NCI-H1092 treated with DMSO at 0.1 percent for 48 hours (cell line): ENCODE measurements around the gene LRRC56.

ENCODE experiments used
- DNase-seq: peaks from one replicate; lab custom pipeline; 2025; lab: John Stamatoyannopoulos, UW

LRRC56 gene

DNA sequence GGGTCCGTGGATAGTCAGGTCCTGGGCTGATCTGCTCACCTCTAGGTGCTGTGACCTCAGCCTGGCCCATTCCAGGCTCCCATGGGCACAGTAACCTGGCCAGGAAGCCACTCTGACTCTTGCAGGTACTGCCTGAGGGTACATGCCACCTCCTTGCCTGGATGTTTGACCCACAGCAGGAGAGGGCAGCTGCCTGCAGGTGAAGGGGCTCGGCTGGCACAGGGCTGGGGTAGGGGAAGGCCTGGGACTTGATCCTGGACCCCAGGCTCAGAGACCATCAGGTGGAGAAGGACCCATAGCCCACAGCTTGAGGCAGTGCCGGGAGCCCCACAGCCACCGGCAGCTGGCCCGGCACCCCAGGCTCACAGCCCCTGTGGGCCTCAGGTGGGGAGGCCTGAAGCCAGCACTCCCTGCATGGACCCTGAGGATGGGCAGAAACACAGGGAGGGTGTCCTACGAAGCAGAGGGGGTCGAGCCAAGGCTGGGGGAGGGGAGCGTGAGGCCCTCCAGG lies 2.7 kb downstream of the LRRC56 start:
- DNase-seq, result no peak

DNA sequence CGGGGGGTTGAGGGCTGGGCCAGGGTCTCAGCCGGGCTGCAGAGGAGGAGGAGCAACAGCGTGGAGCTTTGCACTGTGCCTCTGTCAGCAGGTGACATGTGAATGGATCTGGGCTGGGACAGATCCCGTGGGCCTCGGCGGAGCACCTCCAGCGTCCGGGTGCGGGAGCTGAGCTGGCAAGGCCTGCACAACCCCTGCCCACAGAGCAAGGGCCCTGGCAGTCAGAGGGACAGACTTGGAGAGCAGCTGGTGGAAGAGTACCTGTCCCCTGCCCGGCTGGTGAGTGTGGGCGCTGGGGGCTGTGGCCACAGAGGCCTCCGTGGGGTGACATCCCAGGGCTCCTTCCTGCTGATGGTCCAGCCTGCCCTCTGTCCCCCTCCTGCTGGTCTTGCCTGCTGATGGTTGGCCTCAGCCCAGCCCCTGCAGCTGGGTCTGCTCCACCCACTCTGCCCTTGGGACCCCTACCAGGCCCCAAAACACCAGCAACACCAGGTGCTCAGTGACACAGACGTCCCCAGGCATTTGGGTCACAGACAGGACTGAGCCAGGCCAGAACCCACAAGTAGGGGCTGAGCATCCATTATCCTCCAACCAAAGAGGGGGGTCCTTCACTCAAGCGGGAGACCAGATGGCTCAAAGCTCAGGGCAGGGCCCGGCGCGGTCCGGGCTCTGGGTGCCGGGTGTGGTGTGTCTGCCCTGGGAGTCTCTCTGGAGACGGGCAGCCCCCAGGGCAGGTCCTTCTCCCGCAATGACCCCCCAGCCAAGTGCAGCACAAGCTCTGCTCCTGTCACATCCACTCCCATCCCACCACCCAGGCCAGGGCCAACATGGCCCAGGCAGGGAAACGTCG lies 3.5 kb downstream of the LRRC56 start:
- DNase-seq, result no peak

DNA sequence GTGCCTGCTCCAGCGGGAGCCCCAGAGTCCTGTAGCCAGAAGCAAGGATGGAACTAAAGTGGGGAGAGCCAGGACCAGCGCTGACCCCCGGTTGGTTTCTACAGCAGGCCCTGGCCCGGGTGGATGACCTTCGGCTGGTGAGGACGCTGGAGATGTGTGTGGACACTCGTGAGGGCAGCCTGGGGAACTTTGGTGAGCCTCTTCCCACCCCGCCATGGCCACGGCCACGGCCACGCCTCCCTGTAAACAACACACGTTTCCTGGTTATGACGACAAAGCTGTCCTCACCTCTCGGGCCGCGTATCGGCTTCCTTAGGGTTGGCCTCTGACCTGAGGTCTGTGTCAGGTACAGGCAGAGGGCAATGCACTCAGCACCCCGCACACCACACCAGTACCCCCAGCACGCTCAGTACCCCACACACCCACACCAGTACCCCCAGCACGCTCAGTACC lies 4.1 kb downstream of the LRRC56 start:
- no peak for DNase-seq

DNA sequence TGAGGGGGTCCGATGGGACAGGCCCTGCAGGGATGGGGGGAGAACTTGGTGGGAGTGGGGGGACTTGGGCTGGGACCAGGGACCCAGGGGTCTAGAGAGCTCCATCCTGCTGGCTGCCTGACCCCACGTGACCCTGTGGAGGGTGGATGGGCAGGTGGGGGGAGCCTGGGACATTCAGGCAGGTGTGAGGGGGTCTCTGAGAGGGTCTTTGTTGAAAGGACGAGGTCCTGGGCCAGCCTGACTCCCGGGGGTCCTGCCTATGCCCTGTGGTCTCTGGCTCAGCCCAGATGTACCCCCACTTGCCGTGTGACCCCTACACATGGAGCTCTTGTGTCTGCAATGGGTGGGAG lies 7.5 kb downstream of the LRRC56 start:
- no peak for DNase-seq

DNA sequence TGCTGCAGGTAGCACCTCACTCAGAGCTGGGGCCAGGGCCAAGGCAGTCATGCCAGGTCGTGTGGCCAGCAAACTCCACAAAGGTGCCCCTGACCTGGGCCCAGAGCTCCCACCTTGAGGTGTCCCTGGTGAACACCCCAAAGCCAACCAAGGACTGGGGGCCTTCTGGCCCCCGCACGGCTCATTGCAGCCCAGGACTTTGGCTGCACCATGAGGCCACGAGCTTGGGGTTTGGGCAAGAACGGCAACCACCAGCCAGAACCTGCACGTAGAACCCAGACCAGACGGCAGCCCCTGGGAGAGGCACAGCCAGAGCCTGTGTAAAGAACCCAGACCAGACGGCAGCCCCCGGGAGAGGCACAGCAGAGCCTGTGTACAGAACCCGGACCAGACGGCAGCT lies 7.8 kb downstream of the LRRC56 start:
- DNase-seq, result no peak

DNA sequence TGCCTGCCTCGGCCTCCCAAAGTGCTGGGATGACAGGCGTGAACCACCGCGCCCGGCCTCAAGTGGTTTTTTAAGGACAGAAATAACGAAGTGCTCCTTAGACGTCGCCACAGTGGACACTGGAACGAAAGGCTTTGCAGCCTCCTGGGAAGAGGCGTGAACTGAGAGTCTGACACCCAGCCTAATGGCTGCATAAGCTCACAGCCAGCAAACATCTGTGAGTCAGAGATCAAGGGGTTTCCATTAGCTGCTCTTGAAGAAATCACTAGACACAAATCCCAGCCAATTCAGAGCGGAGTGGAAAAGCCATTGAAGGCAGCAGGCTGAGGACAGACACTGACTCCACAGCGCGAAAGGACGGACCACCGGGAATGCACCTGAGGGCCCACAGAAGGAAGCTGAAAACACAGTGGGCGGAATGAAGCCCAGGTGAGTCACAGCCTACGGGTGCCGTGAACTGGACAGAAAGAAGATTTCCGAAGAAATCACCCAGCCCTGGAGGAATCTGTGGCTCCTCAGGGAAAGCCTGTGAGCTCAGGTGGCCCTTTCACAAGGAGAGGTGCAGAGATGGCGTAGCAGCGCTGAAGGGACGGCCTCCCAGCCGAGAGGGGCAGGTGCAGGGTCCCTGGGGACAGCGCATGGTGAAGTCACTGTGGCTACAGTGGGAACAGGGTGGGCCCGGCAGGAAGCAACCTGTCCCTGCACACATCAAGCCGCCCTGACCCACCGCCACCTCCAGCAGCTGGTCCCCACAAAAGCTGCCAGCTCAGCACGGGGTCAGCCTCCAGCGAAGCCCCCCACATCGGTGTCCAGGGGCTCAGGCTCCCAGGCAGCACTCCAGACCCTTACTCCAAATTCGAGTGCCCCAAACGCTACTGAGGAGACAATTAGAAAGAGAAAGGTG lies 11.6 kb downstream of the LRRC56 start:
- DNase-seq, result peak; percentile 18

DNA sequence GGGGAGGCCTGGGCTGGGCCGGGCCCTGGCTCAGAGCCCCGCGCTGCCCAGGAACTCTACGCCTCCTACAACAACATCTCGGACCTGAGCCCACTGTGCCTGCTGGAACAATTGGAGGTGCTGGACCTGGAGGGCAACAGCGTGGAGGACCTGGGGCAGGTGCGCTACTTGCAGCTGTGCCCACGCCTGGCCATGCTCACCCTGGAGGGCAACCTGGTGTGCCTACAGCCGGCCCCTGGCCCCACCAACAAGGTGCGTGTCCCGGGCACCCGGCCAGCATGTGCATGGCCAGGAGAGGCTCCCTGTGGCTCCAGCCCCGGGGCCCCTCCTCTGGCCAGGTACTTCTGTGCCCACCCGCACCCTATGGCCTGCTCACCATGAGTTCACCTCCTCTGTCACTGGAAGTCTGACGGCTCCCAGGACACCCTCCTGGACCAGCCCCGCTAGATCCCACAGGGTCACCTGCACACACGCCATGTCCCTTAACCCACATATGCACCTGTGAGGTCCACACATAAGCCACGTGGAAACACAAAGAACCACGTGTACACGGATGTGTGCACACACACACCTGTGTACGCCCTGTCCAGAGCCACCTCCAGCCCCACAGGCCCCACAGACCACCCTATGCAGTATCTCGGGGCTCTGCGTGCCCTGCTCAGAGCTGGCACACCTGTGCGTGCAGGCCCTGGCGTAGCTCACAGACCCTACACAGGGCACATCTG lies 12.9 kb downstream of the LRRC56 start:
- DNase-seq, result no peak

DNA sequence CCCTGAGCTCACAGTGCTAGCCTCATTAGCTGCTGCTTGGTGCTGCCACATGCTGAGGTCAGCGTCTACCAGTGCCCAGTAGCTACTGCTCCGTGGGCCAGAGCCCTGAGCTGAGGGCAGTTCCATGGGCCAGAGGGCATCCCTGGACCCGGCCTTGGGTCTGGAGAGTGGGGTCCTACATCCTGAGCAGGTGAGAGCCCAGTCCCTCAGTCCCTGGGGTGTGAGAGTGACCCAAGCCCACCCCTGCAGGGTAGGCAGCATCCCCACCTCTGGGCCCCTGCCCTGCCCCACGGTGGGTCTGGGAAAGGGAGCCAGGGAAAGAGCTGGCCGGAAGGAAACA lies 13.4 kb downstream of the LRRC56 start:
- DNase-seq, result no peak

DNA sequence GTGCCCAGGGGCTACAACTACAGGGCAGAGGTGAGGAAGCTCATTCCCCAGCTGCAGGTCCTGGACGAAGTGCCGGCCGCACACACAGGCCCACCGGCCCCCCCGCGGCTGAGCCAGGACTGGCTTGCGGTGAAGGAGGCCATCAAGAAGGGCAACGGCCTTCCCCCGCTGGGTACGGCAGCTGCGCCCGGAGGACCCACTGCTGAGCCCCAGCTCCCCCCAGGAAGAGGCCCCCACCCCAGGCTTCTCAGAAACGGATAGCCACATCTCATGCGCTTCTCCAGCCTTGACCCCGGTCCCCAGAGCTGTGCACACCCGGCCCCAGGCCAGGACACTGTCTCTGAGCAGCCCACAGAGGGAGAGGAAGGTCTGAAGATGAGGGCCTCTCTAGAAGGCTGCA lies 13.8 kb downstream of the LRRC56 start:
- DNase-seq, result no peak

DNA sequence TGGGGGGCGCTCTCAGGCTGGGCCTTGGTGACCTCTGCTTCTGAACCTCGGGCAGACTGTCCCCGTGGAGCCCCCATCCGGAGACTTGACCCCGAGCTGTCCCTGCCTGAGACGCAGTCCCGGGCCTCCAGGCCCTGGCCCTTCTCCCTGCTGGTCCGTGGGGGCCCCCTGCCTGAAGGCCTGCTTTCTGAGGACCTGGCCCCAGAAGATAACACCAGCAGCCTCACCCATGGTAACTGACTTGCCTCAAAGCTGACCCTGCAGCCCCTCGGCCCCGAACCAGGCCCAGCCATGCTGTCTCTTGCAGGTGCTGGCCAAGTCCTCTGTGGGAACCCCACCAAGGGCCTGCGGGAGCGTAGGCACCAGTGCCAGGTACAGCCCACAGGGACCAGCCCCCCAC lies 14.3 kb downstream of the LRRC56 start:
- DNase-seq, result no peak

DNA sequence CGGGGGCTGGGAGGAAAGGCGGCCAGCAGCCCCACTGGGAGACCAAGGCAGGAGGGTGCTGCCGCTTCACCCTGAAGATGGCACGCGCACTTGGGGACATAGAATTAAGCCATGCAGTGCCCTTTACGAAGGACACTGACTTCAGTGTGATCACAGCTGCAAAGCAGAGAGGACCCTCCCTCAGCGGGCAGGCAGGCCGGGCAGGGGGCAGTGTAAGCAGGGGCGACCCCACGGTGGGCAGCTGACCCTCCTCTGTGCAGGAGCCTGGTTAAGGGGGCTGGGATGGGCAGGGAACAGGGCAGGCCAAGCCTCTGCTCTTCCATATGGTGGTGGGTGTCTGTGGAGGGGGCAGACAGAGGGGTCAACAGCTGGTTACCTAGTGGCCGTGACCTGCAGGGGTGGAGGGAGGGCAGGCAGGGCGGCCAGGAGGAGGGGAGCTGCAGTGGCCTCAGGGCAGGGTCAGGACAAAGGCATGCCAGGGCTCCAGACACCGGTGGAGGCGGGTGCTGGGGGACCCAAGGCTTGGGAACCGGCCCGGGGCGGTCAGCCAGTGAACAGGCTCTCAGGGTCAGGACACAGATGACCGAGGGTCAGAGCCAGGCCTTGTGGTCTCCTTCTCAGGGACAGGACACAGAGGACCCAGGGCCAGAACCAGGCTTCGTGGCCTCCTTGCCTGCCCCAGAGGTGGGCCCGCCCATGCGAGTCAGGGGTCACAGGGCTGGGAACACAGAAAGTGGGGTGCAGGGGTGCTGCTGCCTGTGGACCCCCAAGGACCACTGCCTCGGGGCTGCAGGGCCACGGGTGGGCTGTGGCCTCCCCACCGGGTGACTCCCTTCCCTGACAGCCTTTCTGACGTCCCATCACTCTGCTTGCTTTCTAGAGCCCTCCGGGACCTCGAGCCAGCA lies 16.0 kb downstream of the LRRC56 start:
- no peak for DNase-seq

DNA sequence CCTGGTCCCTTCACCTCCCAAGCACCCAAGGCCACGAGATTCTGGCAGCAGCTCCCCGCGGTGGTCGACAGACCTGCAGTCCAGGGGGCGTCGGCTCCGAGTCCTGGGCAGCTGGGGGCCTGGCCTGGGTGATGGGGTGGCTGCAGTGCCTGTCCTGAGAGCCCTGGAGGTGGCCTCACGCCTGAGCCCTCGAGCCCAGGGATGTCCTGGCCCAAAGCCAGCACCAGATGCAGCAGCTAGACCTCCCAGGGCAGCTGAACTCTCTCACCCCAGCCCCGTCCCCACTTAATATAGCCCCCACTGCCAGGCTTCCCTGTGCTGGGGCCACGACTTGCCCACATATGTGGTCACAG lies 16.6 kb downstream of the LRRC56 start:
- no peak for DNase-seq

DNA sequence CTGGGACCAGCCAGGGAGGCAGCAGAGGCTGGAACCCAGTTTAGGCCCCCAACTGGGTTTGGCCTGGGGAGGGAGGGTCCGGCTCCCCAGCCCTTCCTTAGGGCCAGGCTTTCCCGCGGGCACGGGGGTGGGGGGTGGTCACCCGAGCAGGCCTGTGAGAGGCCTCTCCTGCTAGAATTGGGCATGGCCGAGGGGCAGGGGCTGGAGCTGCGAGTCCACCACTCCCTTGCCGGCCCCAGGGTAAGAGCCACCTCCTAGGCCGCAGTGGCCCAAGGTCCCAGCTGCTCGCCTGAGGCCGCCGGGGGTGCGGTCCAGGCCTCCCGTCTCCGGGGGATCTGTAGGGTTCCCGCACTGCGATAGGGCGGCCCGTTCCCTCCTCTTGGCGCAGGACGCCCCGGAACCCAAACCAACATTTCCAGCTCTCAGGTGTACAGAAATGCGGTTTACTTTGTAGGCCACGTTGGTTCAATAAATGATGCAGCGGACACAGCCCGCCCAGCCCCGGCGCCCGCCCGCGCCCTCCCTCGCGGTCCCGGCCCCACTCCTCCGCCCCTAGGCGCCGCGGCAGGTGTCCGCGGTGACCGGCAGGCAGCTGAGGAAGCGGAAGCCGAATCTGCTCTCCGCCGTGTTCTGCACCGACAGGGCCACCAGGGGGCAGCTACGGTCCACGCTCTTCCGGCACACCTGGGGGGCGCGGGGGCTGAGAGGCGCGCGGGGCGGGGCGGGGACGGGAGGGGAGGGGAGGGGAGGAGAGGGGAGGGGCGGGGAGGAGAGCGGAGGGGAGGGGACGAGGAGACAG lies 17.3 kb downstream of the LRRC56 start:
- peak; percentile 77 for DNase-seq

DNA sequence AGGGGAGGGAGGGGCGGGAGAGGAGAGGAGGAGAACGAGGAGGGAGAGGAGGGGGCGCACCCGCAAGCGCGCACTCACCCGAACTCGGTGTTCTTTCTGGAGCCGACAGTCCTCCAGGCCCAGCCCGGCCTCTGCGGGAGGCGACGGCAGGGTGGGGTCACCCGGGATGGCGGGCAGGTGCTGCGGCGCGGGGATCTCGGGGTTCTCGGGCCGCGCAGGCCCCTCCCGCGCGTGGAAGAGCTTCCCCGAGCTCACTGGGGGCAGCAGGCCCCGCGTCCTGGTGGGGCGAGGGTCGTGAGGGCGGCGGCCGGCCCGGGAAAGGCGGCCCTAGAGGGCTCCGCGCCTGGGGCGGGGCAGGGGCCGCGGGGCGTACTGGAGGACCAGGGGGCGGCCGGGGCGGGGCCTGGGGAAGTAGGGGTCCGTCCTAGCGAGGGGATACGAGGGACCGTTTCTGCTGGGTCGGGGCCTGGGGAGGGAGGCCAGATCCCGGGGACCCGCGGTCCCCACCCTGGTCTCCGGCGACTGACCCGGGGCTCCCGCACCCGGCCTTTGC lies 18.0 kb downstream of the LRRC56 start:
- no peak for DNase-seq

DNA sequence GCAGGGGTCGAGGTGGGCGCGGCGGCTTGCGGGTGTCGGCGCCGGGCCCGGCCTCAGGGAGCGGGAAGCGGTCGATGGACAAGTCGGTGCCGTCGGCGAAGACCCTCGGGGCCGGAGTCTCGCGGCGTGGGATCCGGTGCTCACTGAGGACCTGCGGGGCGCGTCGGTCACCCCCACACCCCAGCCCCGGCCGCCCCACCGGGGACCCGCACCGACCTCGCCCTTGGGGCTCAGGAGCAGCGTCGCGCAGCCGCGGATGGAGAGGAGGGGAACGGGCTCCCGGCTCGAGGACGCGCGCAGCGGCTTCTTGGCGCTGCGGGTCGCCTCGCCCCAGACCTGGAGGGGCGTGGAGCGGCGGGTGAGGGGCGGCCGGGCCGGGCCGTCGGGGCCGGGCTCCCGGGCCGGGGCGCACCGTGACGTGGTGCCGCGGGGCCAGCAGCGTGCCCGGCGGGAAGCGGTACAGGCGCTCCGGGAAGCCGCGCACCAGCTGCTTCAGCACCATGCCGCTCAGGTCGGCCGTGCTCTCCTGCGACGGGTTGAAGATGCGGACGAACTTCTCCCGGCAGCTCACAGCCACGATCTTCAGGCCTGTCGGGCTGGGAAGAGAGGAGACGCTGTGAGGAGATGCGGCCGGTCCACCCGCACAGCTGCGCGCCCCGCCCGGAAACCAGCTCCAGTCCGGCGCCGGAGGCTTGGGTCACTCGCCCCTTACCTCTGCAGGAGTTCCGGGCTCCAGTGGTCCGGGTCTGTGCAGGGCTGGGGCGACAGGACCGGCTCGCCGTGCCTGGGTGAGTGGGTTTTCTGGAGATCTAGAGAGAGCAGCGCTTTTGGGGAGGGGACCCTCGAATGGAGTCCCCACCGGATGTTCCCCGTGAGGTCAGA lies 18.7 kb downstream of the LRRC56 start:
- DNase-seq, result no peak

DNA sequence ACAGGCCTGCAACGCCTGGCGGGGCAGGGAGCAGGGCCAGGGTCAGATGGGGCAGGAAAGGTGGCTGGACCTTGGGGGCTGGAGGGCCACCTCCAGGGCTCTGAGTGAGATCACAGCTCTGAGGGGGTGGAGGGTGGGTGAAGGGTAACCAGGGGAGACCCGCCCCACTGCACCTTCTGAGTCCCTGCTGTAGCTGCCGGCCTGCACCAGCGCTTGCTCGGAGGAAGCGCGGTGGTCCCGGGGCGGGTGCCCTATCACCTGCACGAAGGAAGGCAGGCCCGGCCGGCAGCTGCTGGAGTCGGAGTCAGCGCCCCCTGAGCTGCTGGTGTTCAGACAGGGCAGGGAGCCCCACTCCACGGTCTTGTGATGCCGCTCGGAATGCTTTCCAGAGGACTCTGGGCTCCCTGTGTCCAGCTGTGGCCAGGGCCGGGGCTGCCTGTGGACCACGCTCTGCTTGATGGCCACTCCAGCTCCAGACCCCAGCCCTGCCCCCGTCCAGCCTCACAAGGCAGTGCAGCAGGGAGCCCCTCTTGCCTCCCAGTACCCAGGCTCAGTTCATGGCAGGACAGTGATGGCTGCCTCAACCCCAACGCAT lies 19.4 kb downstream of the LRRC56 start:
- no peak for DNase-seq

DNA sequence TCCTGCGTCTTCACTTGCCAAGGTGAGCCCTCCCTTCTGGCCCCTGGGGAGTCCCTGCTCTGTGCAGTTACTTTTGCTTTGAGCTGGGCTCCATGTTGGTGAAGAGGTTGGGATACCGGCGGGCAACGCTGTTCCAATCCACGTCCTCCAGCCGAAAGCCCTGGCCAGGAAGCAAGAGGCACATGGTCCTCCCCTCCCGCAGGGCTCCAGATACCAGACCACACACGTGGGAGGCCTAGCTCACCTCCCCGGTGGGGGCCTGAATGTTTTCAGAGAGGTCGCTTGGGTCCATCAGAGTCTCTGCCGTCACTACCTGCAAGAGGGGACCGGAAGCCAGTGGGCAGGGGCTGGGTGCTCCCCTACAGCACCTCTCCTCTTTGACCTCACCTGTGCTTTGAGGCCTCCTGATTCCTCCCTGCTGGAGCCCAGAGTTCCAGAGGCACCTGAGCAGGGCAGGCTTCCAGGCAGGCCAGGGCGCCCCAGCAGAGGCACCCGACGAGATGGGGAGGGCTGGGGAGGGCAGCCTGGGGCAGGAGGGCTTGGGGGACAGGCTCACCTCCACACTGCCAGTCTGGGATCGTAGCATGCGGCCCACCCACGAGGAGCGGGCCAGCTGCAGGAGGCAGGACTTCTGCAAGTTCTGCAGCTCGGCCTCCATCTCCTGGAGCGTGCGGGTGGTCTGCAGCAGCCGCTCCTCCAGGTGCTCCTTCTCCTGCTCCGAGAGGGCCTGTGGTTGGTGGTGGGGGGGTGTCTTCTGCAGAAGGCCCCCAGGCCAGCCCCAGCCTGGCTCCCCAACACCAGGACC lies 20.2 kb downstream of the LRRC56 start:
- DNase-seq, result no peak

DNA sequence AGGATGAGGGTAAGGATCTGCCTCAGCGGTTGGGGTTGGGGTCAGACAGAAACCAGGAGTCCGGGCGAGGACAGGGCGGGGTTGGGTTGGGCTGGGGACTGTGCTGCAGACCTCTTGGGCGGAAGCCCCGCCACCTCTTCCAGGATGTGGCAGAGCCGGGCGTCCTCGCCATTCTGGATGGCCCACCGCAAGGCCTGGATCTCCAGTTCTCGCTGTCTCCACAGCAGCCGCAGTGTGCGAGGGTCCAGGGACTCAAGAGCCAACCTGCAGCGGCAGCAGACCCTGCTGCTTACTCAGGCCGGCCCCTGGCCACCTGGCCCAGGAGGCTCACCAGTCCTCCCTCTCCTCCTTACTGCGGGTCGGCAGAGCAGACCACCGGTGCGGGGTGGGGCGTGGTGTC lies 21.2 kb downstream of the LRRC56 start:
- no peak for DNase-seq
